Hepatocyte (in vitro differentiated cells): ENCODE results near the gene CCDC152.

Source experiments
- CTCF ChIP-seq: fragments of 200-600 bp; sonication (generic); IDR thresholded peaks from 2 replicates; pipeline ENCODE4 v1.5.1; 2016; ENCODE audit warnings: antibody characterized with exemption, mild to moderate bottlenecking; ENCODE audit not compliant: poor library complexity
- EZH2 ChIP-seq: fragments of 200-600 bp; sonication (generic); IDR thresholded peaks from 2 replicates; pipeline ENCODE4 v1.6.1; 2016; ENCODE audit warnings: antibody characterized with exemption, mild to moderate bottlenecking, borderline replicate concordance

- TF ChIP-seq CTCF (no peak), EZH2 (no peak)
Measured at GRCh38 chr5:42839196-42839595, 82.6 kb downstream of the CCDC152 start.
